HG03039 (cell line): Measurements from ENCODE around the gene COL5A1.
"Not testable (repeated sequence)": the region's sequence is repeated elsewhere in the genome, so short reads cannot be mapped to it uniquely, and the experiment has no call there.

Source experiments
- ATAC-seq: cut with Tn5 transposase; IDR thresholded peaks from one replicate; pipeline ENCODE4 v1.9.1; 2021; ENCODE audit warnings: mild to moderate bottlenecking, moderate library complexity; ENCODE audit not compliant: unreplicated experiment

Gene COL5A1

GRCh38 chr9:134653259-134654009 is 11.8 kb downstream of the COL5A1 start:
- no peak for ATAC-seq

GRCh38 chr9:134655101-134655500 is 13.5 kb downstream of the COL5A1 start:
- ATAC-seq, result no peak

- no peak for ATAC-seq
Observed at GRCh38 chr9:134655586-134656333, 14.2 kb downstream of the COL5A1 start.

GRCh38 chr9:134656334-134657006 is 14.9 kb downstream of the COL5A1 start:
- no peak for ATAC-seq

GRCh38 chr9:134657666-134658377 is 16.2 kb downstream of the COL5A1 start:
- ATAC-seq, result no peak

- ATAC-seq, result no peak
Observed at GRCh38 chr9:134658378-134658955, 16.9 kb downstream of the COL5A1 start.

- no peak for ATAC-seq
Observed at GRCh38 chr9:134659688-134660131, 18.1 kb downstream of the COL5A1 start.

- ATAC-seq, result no peak
Observed at GRCh38 chr9:134660407-134660806, 18.8 kb downstream of the COL5A1 start.

GRCh38 chr9:134661299-134661698 is 19.7 kb downstream of the COL5A1 start:
- ATAC-seq, result no peak

GRCh38 chr9:134661791-134662142 is 20.2 kb downstream of the COL5A1 start:
- ATAC-seq, result no peak

GRCh38 chr9:134662143-134662876 is 20.7 kb downstream of the COL5A1 start:
- ATAC-seq, result no peak

- ATAC-seq, result no peak
Observed at GRCh38 chr9:134663084-134663483, 21.5 kb downstream of the COL5A1 start.

- ATAC-seq, result no peak
Observed at GRCh38 chr9:134663753-134664415, 22.3 kb downstream of the COL5A1 start.

- no peak for ATAC-seq
Observed at GRCh38 chr9:134664446-134664845, 22.8 kb downstream of the COL5A1 start.

- ATAC-seq, result no peak
Observed at GRCh38 chr9:134666208-134666607, 24.6 kb downstream of the COL5A1 start.

- no peak for ATAC-seq
Observed at GRCh38 chr9:134666831-134667230, 25.2 kb downstream of the COL5A1 start.

- not testable (repeated sequence) for ATAC-seq
Observed at GRCh38 chr9:134668977-134669376, 27.4 kb downstream of the COL5A1 start.

GRCh38 chr9:134669399-134669955 is 27.9 kb downstream of the COL5A1 start:
- no peak for ATAC-seq

- ATAC-seq, result no peak
Observed at GRCh38 chr9:134670042-134670525, 28.5 kb downstream of the COL5A1 start.
